HFF-Myc (cell line): ENCODE results near the gene GGT7.
A peak's percentile ranks its signal among the peaks of the same experiment; 100 is the strongest.

ENCODE experiments used
- DNase-seq: peaks from one replicate; pipeline ENCODE4 v3.0.0-alpha.2; 2011; ENCODE audit warnings: low read depth; ENCODE audit errors: extremely low read depth
- H3K4me3 ChIP-seq: replicated peaks from 2 replicates; pipeline ENCODE4 v1.5.1; 2011; ENCODE audit warnings: low read depth, mild to moderate bottlenecking, control low read depth, low read length
- TF ChIP-seq, protein P1 (sequence below): IDR thresholded peaks from 2 replicates; pipeline ENCODE4 v1.5.1; 2012; ENCODE audit warnings: mild to moderate bottlenecking, low read depth, low read length, control low read depth; ENCODE audit errors: missing control alignments

Gene GGT7

DNA sequence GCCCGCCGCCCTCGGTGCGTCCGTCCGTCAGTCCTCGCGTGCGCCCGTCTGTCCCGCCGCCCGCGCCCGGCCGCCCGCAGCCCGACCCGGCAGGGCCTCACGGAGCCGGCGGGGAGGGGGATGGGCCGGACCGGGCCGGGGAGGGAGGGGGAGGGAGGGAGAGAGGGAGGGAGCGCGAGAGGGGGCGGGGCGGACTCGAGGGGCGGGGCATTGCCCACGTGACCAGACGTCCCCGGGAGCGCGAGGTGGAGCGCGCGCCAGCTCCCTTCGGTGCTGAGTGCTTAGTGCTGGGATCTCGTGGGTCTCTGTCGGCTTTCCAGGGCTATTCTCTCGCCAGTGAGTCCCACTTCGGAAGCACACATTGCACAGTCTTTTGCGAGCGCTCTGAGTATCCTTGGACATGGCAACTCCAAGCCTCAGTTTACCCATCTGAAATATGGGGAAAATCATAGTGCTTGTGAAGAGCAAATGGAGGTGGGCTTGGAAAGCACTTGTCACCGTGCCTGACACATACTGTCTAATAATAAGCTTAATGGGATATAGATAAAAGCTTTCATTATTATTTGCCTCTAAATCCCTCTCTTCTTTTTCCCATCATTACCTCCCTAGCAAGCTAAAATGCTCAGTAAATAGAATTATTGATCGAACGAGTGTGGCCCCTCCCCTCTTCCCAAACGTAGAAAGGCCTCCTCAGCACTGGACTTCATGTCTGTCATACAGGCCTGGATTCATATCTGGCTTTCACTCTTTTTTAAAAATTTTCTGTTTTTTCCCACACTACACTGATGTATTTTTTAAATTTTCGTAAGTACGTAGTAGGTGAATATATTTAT lies 46.9 kb downstream of the GGT7 start, which contains the start of gene NCOA6:
Gene NCOA6, minus strand, starts transcription at position 122 of the 833 bp plus-strand sequence. CDS start 43,296 bp downstream, outside the sequence.
- DNase-seq: peak; percentile 27
- TF ChIP-seq, protein P1, sequence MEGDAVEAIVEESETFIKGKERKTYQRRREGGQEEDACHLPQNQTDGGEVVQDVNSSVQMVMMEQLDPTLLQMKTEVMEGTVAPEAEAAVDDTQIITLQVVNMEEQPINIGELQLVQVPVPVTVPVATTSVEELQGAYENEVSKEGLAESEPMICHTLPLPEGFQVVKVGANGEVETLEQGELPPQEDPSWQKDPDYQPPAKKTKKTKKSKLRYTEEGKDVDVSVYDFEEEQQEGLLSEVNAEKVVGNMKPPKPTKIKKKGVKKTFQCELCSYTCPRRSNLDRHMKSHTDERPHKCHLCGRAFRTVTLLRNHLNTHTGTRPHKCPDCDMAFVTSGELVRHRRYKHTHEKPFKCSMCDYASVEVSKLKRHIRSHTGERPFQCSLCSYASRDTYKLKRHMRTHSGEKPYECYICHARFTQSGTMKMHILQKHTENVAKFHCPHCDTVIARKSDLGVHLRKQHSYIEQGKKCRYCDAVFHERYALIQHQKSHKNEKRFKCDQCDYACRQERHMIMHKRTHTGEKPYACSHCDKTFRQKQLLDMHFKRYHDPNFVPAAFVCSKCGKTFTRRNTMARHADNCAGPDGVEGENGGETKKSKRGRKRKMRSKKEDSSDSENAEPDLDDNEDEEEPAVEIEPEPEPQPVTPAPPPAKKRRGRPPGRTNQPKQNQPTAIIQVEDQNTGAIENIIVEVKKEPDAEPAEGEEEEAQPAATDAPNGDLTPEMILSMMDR: no peak

DNA sequence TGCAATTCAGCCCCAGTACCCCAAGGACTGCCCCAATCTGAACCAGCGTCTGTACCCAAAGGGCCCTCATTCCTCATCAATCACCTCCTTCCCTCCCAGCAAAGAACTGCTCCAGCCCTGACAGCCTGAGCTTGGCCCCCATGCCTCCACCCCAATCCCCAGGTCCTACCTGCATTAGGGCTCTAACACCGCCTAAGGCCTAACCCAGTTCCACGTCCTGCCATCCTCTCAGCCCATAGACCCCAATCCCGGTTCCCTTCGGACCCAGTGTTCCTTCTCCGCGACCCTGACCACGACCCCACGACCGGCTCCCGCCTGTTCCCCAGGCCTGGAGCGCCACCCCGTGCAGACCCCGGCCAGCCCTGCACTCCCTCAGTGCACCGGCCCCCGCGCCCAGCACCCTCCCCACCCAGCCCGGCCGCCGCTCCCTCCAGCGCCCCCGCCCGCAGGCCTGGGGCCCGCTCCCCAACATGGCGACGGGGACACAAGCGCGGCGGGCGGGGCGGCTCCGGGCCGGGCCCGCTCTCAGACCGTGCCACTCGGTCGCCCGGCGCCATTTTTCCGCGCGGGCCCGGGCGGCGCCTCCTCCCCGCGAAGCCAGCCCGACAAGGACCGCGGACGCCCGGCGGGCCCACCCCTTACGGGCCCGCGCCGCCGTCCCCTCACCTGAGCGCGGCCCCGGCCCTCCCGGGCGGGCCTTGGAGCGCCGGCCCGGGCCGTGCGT lies 47.7 kb downstream of the GGT7 start:
- TF ChIP-seq, protein P1: no peak
- peak overlapping the region; percentile 90 for H3K4me3 ChIP-seq
- no peak for DNase-seq

More for the DNA sequence above, 46.9 kb downstream of the GGT7 start, which contains the start of gene NCOA6:
- H3K4me3 ChIP-seq: peak within 1 kb of the TSS; percentile 90

DNA sequence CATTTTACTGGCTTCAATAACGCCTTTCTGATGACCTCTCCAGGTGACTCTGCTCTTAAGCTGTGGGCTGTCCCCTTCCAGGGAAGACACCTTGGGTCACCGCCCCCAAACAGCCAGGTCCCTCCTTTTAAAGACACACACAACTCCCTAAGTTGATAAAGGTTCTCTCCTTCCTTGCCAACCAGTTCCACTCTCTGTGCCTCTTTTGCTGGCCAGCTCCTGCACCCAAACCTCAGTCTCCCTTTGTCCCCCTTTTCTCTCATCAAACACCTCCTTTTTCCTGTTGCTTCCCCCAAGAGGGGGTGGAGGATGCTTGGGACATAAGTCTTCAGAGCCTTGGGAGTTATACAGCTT lies 48.2 kb downstream of the GGT7 start:
- peak overlapping the region; percentile 90 for H3K4me3 ChIP-seq
- DNase-seq: no peak
- TF ChIP-seq, protein P1: no peak

DNA sequence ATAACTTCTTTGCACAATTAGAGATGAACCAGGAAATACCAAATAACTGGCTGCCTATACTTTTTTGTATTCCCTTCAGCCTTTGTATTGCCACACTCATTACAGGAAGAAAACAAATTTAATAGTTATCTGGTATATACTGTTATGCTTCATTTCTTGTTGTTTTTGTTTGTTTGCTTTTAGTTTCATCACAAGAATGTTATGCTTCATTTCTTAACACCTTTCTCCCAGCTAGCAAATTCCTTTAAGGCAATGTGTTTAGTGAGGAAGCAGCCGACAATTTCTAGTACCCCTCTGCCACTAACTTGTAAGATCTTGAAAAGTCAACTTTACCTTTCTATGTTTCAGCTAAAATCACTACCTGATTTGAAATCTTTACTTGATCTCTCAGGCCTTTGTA lies 48.6 kb downstream of the GGT7 start:
- TF ChIP-seq, protein P1: no peak
- peak overlapping the region; percentile 90 for H3K4me3 ChIP-seq
- no peak for DNase-seq

DNA sequence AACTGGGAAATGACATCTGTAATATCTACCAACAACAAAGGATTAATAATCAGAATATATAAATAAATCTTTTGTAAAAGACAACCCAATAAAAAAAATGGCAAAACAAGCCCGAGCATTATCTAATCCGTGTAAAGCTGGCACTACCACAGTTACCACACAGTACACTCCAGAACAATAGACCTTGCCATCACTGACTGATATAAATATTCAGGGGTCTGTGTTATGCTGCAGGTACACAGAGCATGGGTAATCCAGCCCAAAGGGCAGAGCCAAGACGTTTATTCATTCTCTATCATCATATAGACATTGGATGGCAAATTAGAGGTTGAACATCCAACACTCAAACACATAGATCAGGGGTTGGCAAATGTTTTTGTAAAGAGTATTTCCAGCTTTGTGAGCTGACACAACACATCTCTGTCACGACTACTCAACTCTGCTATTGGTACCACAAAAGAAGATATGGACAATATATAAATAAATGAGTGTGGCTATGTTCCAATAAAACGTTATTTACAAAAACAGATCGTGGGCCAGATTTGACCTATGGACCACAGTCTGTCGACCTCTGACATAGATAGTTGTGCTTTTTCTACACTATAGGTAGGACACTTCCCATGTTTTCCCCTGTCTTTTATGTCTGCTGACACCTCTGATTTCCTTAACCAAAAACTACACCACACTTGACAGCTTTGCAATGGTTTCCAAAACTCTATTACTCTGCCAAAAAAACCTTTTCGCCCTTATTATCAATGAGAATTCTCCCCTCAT lies 51.7 kb downstream of the GGT7 start:
- H3K4me3 ChIP-seq: no peak overlapping the region
- no peak for DNase-seq
- TF ChIP-seq, protein P1: no peak

DNA sequence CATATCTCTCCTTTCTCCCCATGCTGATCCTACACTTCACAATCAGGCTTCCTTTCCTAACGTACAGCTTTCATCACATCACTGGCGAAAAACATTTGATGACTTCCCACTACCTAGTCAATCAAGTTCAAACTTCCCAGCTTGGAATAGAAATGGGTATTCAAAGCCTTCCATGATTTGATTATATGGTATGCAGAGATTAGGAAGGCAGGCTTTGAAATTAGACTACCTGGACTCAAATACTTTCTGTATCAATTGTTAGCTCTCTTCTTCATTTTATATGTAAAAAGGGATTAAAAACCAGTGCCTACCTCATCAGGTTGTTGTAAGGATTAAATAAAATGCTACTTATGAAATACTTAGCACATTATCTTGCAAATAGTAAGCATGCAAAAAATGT lies 54.9 kb downstream of the GGT7 start:
- TF ChIP-seq, protein P1: no peak
- no peak for DNase-seq
- no peak overlapping the region for H3K4me3 ChIP-seq
